K562 (cell line): ENCODE data around the gene NOM1. TPM values are rescaled to one million over a fixed set of nuclear protein-coding genes. Genes with fewer than 3 reads are reported as not detected.

Experiments
- ATAC-seq: fragments of 200-7000 bp; cut with Tn5 transposase; 3 replicates; pipeline ENCODE4 v1.9.1; 2020; ENCODE audit warnings: moderate library complexity
- BruUV-seq: library from RNA; stranded (reverse); fragments of 400-500 nt; replicated peaks from 2 replicates; lab custom pipeline; 2021; lab: Mats Ljungman, UMichigan
- CTCF ChIA-PET: fragments of 300-600 bp; formaldehyde crosslinking; extraction: SDS; loops from one replicate; lab custom pipeline; 2021; ENCODE audit warnings: low intra/inter-chr PET ratio; lab: Yijun Ruan, JAX
- POLR2A ChIA-PET: fragments of 300-600, 350-650 bp; sonication (Branson Sonifier 250); formaldehyde crosslinking; extraction: SDS; loops from one replicate; lab custom pipeline; 2021; ENCODE audit warnings: antibody characterized with exemption, inconsistent platforms; lab: Yijun Ruan, JAX
- DNase-seq, 4 experiments: peaks; one replicate each; pipeline versions ENCODE4 v3.0.0 to v3.0.0-alpha.2; 2011 to 2018; ENCODE audit warnings: low spot score in 3 of 4, mixed read lengths in 3 of 4; ENCODE audit errors: extremely low read depth in 1 of 4
- FAIRE-seq: peaks from 2 replicates; lab custom pipeline; 2011; peaks lifted over from hg19 to GRCh38; lab: Jason Lieb, UNC
- H2AFZ ChIP-seq: 2 replicates; pipeline ENCODE4 v1.6.0; 2011; ENCODE audit warnings: low read depth, low read length, control low read depth, inconsistent platforms
- H3K27ac ChIP-seq: fragments of 200-600 bp; 3 replicates; pipeline ENCODE4 v1.8.0; 2011; ENCODE audit warnings: low read depth, mild to moderate bottlenecking, control low read depth, inconsistent platforms, low read length, moderate library complexity, mixed read lengths; ENCODE audit errors: extremely low read depth
- H3K27me3 ChIP-seq, 2 experiments: fragments of 300-600 bp in 1 of 2; 2 replicates in 1 of 2; 3 replicates in 1 of 2; pipeline versions ENCODE4 v1.6.0 to v1.8.0; 2011; ENCODE audit warnings: inconsistent platforms in 2 of 2, low read length in 2 of 2, mild to moderate bottlenecking in 1 of 2, mixed read lengths in 1 of 2, moderate library complexity in 1 of 2; ENCODE audit not compliant: control insufficient read depth in 2 of 2, insufficient read depth in 2 of 2
- H3K36me3 ChIP-seq: fragments of 300-600 bp; 3 replicates; pipeline ENCODE4 v1.8.0; 2011; ENCODE audit warnings: mild to moderate bottlenecking, low read length, inconsistent platforms; ENCODE audit not compliant: control insufficient read depth, insufficient read depth
- H3K4me1 ChIP-seq, 2 experiments: fragments of 200-600 bp in 1 of 2; replicated peaks in 1 of 2; 2 replicates in 1 of 2; 3 replicates in 1 of 2; pipeline versions ENCODE4 v1.5.1 to v1.8.0; 2011; ENCODE audit warnings: inconsistent platforms in 2 of 2, low read length in 2 of 2, mild to moderate bottlenecking in 1 of 2, mixed read lengths in 1 of 2, moderate library complexity in 1 of 2; ENCODE audit not compliant: control insufficient read depth in 2 of 2, insufficient read depth in 2 of 2
- H3K4me2 ChIP-seq: 2 replicates; pipeline ENCODE4 v1.6.1; 2011; ENCODE audit warnings: low read length, control low read depth, inconsistent platforms, mixed read lengths; ENCODE audit not compliant: insufficient read depth
- H3K4me3 ChIP-seq: fragments of 200-600 bp; sonication (generic), shearing (Covaris generic); 2 replicates; pipeline ENCODE4 v1.5.1; 2016; ENCODE audit warnings: control low read depth, inconsistent platforms
- H3K79me2 ChIP-seq: fragments of 200-600 bp; 3 replicates; pipeline ENCODE4 v1.8.0; 2011; ENCODE audit warnings: low read length, inconsistent platforms; ENCODE audit not compliant: control insufficient read depth, insufficient read depth
- H3K9ac ChIP-seq, 2 experiments: 2 replicates each; pipeline versions ENCODE4 v1.6.0 to v1.6.1; 2011; ENCODE audit warnings: low read depth in 2 of 2, low read length in 2 of 2, control low read depth in 1 of 2, inconsistent platforms in 1 of 2, mild to moderate bottlenecking in 1 of 2, mixed read lengths in 1 of 2; ENCODE audit not compliant: insufficient read depth in 1 of 2
- H3K9me1 ChIP-seq: one replicate; pipeline ENCODE4 v1.6.0; 2011; ENCODE audit warnings: inconsistent platforms, mild to moderate bottlenecking, low read length, moderate library complexity; ENCODE audit not compliant: control insufficient read depth, insufficient read depth
- H3K9me3 ChIP-seq: replicated peaks from 2 replicates; pipeline ENCODE4 v1.5.1; 2011; ENCODE audit warnings: low read depth, low read length, inconsistent platforms; ENCODE audit not compliant: control insufficient read depth, insufficient read depth
- H4K20me1 ChIP-seq: replicated peaks from 2 replicates; pipeline ENCODE4 v1.6.1; 2011; ENCODE audit warnings: low read length, inconsistent platforms, mixed read lengths; ENCODE audit not compliant: control insufficient read depth, insufficient read depth
- CC2D1A ChIP-seq: fragments of 450-650 bp; IDR thresholded peaks from 2 replicates; pipeline ENCODE4 v1.6.1; 2017; ENCODE audit warnings: mild to moderate bottlenecking
- KDM2B ChIP-seq: fragments of 250-450 bp; sonication (Bioruptor Pico); IDR thresholded peaks from 2 replicates; pipeline ENCODE4 v1.8.0; 2021; ENCODE audit warnings: mild to moderate bottlenecking, moderate library complexity
- NRF1 ChIP-seq, 2 experiments: fragments of 450-650 bp; IDR thresholded peaks in 1 of 2; conservative IDR thresholded peaks in 1 of 2; 2 replicates each; pipeline ENCODE4 v1.6.1; 2014; ENCODE audit warnings: mild to moderate bottlenecking in 2 of 2
- POLR2B ChIP-seq: fragments of 450-650 bp; IDR thresholded peaks from 2 replicates; pipeline ENCODE4 v1.6.1; 2018; ENCODE audit warnings: low read depth; ENCODE audit not compliant: partially characterized antibody
- SOX6 ChIP-seq: fragments of 450-650 bp; IDR thresholded peaks from 2 replicates; pipeline ENCODE4 v1.6.1; 2014; ENCODE audit warnings: mild to moderate bottlenecking
- TCF3 ChIP-seq: sonication (generic); formaldehyde crosslinking; IDR thresholded peaks from 2 replicates; pipeline ENCODE4 v1.4.0; 2020; ENCODE audit warnings: mild to moderate bottlenecking, missing genetic modification reagents
- THRAP3 ChIP-seq: fragments of 450-650 bp; IDR thresholded peaks from 2 replicates; pipeline ENCODE4 v1.6.1; 2016; ENCODE audit warnings: mild to moderate bottlenecking, inconsistent platforms, borderline replicate concordance
- ZNF324 ChIP-seq: fragments of 250-450 bp; sonication (Bioruptor Pico); IDR thresholded peaks from 2 replicates; pipeline ENCODE4 v1.4.0; 2020; ENCODE audit warnings: mild to moderate bottlenecking
- ZNF444 ChIP-seq: fragments of 250-450 bp; sonication (Bioruptor Pico); IDR thresholded peaks from 2 replicates; pipeline ENCODE4 v1.4.0; 2020; ENCODE audit warnings: mild to moderate bottlenecking, moderate library complexity
- WGBS: fragments of 100-300 bp; shearing (Covaris generic); methylation state at CpG from one replicate; pipeline ENCODE4 v1.1.6; 2016; ENCODE audit warnings: low coverage, mixed read lengths; ENCODE audit not compliant: insufficient coverage; ENCODE audit errors: missing lambda C conversion rate; 5-methylcytosine and 5-hydroxymethylcytosine counted together
- in situ Hi-C: fragments of 300-500 bp; cut with MboI; formaldehyde crosslinking; loops from 4 replicates; pipeline ENCODE4 v1.15.0; 2018; ENCODE audit warnings: inconsistent platforms, mixed read lengths
- intact Hi-C: fragments of 100-400 bp; cut with micrococcal nuclease; formaldehyde crosslinking; loops from 2 replicates; pipeline ENCODE4 v1.14.2; 2022
- polyA plus RNA-seq, 8 experiments: library from polyadenylated mRNA; depleted of rRNA in 4 of 8; stranded (reverse) in 5 of 8; unstranded in 3 of 8; fragments of >200 nt; fragmentation: Nextera tagmentation in 2 of 8; fragmentation: Illumina TruSeq in 1 of 8; extraction: Ambion mirVana in 2 of 8; extraction: Trizol in 1 of 8; gene quantifications; 2 replicates each; pipeline versions ENCODE4 v1.2.1 to v1.2.3, GENCODE V29; 2011 to 2014; ENCODE audit warnings: inconsistent platforms in 1 of 8, missing spikeins in 1 of 8
- total RNA-seq, 7 experiments: library from RNA; depleted of rRNA in 6 of 7; stranded (reverse); fragments of >200 nt in 6 of 7; fragmentation: Illumina TruSeq in 2 of 7; extraction: Trizol in 2 of 7; gene quantifications; 2 replicates each; pipeline versions ENCODE4 v1.2.1 to v1.2.3, GENCODE V29; 2011 to 2021; ENCODE audit warnings: low replicate concordance in 1 of 7
- TF ChIP-seq, protein P1 (sequence below): fragments of 450-650 bp; IDR thresholded peaks from 2 replicates; pipeline ENCODE4 v1.6.1; 2016; ENCODE audit warnings: low read depth, mild to moderate bottlenecking, moderate library complexity
- TF ChIP-seq, protein P2 (sequence below): fragments of 250-450 bp; sonication (Bioruptor Pico); IDR thresholded peaks from 2 replicates; pipeline ENCODE4 v1.4.0; 2020; ENCODE audit warnings: borderline replicate concordance
- TF ChIP-seq, protein P3 (sequence below): fragments of 450-650 bp; IDR thresholded peaks from 2 replicates; pipeline ENCODE4 v1.6.1; 2016; ENCODE audit warnings: mild to moderate bottlenecking
- TF ChIP-seq, protein P4 (sequence below): fragments of 150-350 bp; conservative IDR thresholded peaks from 2 replicates; pipeline ENCODE4 v1.6.1; 2014; ENCODE audit warnings: low read length

The NOM1 gene
- total and polyA plus RNA-seq, 9 of the 15 experiments (the other 6 are each of a cell fraction or from before 2014, with no cell fraction given) = 6.8 to 47.3 (median 37.4) TPM

DNA sequence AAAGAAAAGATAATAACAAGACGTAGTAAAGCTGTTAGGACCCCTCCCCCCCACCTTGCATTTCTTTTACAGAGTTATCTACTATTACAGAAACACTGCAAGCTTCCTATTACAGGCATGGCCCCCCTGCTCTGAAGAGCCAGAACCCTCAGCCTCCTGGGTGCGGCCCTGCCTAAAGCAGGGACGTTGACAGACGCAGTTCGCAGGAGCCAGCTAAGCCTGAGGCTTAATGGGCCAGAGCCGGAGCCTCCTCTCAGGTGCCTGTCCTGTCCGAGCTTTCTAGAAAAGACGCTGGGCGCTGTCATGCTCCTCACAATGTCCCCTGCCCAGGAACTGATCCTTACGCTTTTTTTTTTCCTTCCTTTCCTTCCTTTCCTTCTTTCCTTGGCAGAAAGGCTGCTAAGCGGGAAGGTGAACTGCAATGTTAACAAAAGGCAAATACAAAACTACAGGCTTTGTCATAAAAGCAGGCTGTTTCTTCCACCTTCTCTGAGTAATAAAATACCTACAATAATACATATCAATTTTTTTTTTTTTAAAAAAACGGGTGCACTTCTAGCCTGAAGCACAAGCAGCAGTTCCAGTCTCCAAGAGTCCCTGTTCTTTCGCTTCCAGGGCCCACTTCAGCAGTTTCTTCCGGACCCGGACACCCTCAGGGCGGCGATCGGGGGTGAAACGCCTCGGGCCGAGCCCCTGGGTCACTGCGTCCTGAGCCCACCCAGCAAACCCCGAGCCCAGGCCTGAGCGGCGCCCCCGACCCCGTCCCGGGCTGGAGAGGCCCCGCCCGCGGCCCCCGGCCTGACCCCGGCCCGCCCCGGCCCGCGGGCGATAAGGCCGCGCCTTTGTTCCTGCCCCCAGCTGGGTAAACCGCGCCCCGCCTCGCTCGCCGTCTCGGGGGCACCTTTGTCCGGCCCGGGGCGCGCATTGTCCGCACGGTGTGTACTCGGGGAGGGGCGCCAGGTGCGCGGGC lies 49.8 kb downstream of the NOM1 start:
- H2AFZ ChIP-seq = peak overlapping the region; percentile 71
- H4K20me1 ChIP-seq = no peaks in the 10 kb centered on the region
- peak; percentile 83 for ATAC-seq
- in situ Hi-C loops = no loop called here
- H3K4me3 ChIP-seq = peak overlapping the region; percentile 42
- intact Hi-C loops = no loop called here
- ChIA-PET CTCF (no interaction called here), POLR2A (interaction anchor here (0.9 to 2.5 kb wide), 5 partner anchors 8 to 94 kb away, joined by 3 to 10 read pairs (median 4); partner anchors contain the start of gene MNX1)
- H3K27ac ChIP-seq = peak overlapping the region; percentile 12; the same call in 1 of the 3 replicates
- FAIRE-seq = peak; percentile 35
- H3K27me3 ChIP-seq = peaks cover 3 to 8% of the 10 kb centered on the region in 2 experiments; a peak in 3 of 5 replicates
- H3K4me2 ChIP-seq = peak overlapping the region; percentile 40
- TSS peak; percentile 45 for BruUV-seq
- no peaks in the 10 kb centered on the region for H3K79me2 ChIP-seq
- H3K36me3 ChIP-seq = no peaks in the 10 kb centered on the region
- no peaks in the 10 kb centered on the region for H3K9me1 ChIP-seq
- H3K4me1 ChIP-seq = peaks cover 16 to 32% of the 10 kb centered on the region in 2 experiments
- DNase-seq = peak; percentile 71 to 90 (median 86)
- peak overlapping the region; percentile 41 to 79 for H3K9ac ChIP-seq
- no peaks in the 10 kb centered on the region for H3K9me3 ChIP-seq
- whole genome bisulfite sequencing = 14% methylated on average over 40 of the region's 57 CpGs
- no peak for TF ChIP-seq KDM2B
- TF ChIP-seq SOX6 = 0 out of 2 replicates have a peak, but pooled peaks have one; percentile 8
- TF ChIP-seq, protein P1, sequence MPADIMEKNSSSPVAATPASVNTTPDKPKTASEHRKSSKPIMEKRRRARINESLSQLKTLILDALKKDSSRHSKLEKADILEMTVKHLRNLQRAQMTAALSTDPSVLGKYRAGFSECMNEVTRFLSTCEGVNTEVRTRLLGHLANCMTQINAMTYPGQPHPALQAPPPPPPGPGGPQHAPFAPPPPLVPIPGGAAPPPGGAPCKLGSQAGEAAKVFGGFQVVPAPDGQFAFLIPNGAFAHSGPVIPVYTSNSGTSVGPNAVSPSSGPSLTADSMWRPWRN = no peak
- no peak for TF ChIP-seq ZNF324
- TF ChIP-seq NRF1 (conservative IDR thresholded peaks at IDR 0.05 in 1 of 2, IDR thresholded peaks at IDR 0.05 in 1 of 2) = peak in 1 of 2 experiments; percentile 26; a peak in 1 of 4 replicates
- TF ChIP-seq, protein P2, sequence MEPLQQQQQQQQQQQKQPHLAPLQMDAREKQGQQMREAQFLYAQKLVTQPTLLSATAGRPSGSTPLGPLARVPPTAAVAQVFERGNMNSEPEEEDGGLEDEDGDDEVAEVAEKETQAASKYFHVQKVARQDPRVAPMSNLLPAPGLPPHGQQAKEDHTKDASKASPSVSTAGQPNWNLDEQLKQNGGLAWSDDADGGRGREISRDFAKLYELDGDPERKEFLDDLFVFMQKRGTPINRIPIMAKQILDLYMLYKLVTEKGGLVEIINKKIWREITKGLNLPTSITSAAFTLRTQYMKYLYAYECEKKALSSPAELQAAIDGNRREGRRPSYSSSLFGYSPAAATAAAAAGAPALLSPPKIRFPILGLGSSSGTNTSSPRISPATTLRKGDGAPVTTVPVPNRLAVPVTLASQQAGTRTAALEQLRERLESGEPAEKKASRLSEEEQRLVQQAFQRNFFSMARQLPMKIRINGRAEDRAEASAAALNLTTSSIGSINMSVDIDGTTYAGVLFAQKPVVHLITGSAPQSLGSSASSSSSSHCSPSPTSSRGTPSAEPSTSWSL (CRISPR knock-in tag) = no peak
- TF ChIP-seq CC2D1A = no peak
- TF ChIP-seq, protein P3, sequence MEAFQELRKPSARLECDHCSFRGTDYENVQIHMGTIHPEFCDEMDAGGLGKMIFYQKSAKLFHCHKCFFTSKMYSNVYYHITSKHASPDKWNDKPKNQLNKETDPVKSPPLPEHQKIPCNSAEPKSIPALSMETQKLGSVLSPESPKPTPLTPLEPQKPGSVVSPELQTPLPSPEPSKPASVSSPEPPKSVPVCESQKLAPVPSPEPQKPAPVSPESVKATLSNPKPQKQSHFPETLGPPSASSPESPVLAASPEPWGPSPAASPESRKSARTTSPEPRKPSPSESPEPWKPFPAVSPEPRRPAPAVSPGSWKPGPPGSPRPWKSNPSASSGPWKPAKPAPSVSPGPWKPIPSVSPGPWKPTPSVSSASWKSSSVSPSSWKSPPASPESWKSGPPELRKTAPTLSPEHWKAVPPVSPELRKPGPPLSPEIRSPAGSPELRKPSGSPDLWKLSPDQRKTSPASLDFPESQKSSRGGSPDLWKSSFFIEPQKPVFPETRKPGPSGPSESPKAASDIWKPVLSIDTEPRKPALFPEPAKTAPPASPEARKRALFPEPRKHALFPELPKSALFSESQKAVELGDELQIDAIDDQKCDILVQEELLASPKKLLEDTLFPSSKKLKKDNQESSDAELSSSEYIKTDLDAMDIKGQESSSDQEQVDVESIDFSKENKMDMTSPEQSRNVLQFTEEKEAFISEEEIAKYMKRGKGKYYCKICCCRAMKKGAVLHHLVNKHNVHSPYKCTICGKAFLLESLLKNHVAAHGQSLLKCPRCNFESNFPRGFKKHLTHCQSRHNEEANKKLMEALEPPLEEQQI = no peak
- TF ChIP-seq TCF3 = peak; percentile 35; the same call in 1 of the 2 replicates
- TF ChIP-seq, protein P4, sequence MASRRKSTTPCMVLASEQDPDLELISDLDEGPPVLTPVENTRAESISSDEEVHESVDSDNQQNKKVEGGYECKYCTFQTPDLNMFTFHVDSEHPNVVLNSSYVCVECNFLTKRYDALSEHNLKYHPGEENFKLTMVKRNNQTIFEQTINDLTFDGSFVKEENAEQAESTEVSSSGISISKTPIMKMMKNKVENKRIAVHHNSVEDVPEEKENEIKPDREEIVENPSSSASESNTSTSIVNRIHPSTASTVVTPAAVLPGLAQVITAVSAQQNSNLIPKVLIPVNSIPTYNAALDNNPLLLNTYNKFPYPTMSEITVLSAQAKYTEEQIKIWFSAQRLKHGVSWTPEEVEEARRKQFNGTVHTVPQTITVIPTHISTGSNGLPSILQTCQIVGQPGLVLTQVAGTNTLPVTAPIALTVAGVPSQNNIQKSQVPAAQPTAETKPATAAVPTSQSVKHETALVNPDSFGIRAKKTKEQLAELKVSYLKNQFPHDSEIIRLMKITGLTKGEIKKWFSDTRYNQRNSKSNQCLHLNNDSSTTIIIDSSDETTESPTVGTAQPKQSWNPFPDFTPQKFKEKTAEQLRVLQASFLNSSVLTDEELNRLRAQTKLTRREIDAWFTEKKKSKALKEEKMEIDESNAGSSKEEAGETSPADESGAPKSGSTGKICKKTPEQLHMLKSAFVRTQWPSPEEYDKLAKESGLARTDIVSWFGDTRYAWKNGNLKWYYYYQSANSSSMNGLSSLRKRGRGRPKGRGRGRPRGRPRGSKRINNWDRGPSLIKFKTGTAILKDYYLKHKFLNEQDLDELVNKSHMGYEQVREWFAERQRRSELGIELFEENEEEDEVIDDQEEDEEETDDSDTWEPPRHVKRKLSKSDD = no peak
- no peak for TF ChIP-seq POLR2B
- TF ChIP-seq THRAP3 = no peak
- no peak for TF ChIP-seq ZNF444
